GM18499 (cell line): ENCODE measurements around the gene FYN.
"Not testable (repeated sequence)": the region's sequence is repeated elsewhere in the genome, so short reads cannot be mapped to it uniquely, and the experiment has no call there.

ENCODE experiments used
- ATAC-seq: cut with Tn5 transposase; IDR thresholded peaks from one replicate; pipeline ENCODE4 v1.9.1; 2021; ENCODE audit warnings: moderate number of reproducible peaks; ENCODE audit not compliant: insufficient read depth, unreplicated experiment

The FYN gene

DNA sequence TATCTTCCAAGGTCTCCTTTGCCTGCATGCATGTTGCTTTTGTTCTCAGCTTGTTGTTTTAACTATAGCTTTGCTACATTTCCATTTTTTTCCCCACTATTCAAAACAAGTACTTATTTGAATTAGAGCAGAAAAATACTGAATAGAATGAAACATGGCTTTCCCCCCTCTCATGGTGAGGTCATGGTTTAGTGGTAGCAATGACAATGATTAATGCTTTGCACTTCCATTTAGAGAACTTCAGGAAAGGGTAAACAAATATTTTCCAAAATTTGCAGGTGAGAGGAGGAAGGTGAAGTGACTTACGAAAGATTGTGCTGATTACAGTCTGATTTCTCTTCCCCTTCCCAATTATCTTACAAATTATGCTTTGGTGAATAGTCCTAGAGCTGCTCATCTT lies 219.8 kb downstream of the FYN start:
- ATAC-seq = no peak

DNA sequence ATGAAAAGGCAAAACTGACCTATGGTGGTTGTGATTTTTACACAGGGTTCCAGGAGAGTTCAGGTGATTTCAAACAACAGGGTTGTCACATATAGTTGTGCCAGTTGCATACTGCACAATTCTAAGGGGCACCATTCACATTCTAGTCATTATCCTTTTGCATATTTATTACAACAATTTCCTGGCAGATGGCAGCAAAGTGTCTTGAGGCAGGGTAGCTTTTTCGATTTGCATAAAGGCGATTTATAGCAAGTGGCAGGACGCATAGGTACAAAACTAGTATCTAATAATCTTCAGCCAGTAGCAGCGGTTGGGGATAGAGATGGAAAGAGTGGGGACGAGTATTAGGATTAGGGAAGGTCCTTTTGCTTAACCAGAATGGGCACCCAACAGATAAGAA lies 221.1 kb downstream of the FYN start:
- ATAC-seq = no peak

DNA sequence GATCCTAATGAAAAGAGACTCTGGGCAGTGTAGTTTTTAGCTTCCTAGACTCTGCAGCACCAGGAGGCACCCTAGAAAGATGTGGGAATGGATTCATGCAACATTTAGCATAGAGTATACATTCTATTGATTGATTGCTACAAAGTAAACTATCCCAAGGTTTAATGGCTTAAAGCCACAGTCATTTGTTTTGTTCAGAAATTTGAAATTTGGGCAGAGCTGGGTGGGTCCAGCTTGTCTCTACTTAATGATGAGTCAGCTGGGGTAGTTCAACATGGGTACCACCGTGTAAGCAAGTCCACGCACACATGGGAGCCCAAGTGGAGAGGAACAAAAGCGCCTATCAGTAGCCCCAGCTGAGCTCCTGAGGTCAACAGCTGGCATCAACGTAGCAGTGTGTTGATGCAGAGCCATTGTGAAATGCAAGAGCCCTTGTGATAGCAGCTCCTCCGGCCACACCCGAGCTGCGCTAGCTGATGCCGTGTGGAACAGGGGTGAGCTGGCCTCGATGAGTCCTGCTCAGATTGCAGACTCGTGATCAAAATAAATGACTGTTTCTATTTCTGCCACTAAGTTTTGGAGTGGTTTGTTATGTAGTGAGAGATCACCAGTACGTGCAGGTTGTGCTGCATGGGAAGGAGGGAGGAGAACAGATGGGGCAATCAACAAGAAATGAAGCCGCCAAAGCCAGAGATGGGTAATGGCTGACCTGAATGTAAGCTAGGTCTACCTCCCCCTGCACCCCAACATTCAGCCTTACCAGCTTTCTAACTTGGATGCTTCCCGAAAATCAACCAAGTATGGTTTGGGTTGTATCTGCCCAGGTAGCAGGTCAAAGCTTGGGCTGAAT lies 221.8 kb downstream of the FYN start:
- ATAC-seq = no peak

DNA sequence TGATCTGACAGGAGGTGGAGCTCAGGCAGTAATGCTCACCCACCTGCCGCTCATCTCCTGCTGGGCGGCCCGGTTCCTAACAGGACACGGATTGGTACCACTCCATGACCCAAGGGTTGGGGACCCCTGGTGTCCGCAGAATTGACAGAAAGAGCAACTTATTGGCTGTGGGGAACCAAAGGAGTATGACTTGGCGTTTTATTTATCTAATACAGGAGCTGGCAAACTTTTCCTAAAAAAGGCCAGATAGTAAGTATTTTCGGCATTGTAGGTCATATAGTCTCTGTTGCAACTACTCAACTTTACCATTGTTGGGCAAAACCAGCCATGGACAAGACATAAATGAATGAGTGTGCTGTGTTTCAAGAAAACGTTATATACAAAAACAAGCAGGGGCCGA lies 223.2 kb downstream of the FYN start:
- no peak for ATAC-seq

DNA sequence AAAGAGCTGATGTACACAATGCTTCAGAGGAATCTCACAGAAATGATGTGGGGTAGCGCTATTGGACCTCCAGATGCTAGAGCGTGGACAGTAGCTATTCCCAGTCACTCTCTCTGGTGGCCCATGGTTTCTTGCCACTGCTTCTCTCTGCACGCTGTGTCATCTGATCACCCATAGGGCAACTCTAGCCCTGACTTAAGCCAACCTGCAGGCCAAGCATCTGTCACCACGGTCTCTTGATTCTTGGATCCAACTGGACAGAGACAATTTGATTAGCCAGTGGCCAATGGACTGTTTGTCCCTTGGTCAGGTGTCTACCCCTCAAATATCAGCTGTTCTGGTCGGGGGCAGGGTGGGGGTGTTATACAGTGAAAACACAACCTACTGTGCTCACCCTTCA lies 225.2 kb downstream of the FYN start:
- no peak for ATAC-seq

DNA sequence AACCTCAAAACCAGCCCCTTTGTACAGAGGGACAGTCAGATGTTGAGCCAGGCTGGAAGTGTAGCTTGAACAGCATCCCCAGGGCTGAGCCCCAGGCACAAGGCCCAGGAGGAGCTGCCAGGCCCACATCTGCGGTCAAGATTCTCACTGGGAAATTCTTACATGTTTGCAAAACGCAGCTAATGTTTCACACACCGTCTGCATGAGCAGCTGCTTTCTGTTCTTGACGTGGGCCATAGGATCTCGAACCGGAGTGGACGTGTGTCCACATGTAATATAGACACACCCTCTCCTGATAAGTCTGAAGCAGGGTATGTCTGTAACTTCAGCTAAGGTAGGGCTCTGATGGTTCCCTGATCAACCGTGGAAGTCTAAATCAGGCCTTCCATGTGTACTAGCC lies 226.3 kb downstream of the FYN start:
- ATAC-seq = no peak

DNA sequence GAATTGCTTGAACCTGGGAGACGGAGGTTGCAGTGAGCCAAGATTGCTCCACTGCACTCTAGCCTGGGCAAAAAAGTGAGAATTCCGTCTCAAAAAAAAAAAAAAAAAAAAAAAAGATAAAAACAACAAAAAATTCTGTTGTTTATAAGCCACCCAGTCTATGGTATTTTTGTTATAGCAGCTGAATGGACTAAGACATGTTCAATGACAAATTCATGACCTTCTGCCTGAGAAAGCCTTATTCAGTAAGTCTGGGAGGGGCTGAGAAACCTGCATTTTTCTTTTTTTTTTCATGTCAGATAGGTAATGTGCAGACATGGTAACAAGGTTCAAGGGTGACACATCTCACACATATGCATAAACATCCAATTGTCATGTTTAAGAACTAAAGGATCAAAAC lies 227.2 kb downstream of the FYN start:
- ATAC-seq = no peak

DNA sequence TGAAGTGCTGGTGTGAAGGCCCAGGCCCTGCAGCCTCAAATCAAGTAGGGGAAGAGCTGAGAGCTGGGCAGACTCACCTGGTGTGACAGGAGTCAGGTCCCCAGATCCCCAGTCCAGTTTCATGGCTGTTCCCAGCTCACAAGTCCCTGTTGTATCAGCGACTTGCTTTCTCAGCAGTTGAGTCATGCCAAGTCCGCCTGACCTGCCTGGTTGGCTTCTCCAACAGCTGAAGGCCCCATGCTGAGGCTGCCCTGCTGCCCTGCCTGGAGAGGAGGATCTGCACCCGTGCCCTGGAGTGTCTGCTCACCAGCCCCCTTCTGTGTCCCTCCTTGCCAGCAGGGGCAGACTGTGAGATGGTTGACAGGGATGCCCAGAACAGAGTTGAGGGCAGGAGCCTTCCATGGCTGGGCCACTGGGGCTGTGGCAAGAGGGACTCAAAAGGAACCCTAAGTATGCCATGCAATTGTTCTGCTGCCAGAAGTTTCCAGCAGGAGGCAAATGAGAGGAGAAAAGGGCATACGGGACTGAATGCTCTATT lies 228.3 kb downstream of the FYN start:
- no peak for ATAC-seq

DNA sequence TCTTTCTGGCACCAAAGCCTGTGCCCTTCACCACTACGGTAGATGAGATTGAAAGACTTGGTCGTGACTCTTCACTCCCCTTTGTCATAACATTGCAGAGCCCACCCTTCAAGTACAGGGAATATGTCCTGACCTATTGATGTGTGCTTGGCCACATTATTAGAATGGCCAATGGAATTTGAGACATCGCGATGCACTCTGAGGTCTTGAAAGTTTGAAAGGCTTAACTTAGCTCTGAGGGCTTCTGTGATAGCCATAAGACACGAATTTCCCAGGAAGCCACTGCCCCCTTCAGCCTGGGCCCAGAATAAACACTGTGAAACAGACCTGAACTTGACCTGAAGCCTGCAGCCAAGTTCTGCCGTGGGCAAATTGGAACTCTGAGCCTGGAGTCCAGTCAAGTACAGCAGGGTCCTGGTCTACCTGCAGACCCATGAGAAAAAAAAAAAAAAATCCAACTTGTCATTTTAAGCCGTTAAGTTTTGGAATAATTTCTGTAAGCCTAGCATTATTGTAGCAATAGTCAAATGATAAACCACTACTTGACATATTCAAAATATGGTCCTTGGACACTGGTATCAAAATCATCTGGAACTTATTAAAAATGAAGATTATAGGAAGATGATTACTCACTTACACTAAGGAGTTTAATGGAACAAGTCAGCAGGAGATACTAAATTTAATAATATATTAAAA lies 230.6 kb downstream of the FYN start:
- no peak for ATAC-seq

DNA sequence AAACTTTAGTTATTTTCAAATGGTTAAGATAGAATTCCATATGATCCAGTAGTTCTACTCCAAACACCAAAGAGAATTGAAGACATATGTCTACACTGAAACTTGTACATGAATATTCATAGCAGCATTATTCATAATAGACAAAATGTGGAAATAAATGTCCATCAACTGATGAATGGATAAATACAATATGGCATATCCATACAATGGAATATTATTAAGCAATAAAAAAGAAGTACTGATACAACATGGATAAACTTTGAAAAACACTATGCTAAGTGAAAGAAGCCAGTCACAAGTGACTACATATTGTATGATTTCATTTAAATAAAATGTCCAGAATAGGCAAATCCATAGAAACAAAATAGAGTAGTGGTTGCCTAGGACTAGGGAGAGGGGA lies 234.0 kb downstream of the FYN start:
- no peak for ATAC-seq

DNA sequence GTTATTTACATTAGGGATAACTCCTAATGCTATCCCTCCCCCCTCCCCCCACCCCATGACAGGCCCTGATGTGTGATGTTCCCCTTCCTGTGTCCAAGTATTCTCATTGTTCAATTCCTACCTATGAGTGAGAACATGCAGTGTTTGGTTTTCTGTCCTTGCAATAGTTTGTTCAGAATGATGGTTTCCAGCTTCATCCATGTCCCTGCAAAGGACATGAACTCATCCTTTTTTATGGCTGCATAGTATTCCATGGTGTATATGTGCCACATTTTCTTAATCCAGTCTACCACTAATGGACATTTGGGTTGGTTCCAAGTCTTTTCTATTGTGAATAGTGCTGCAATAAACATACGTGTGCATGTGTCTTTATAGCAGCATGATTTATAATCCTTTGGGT lies 238.3 kb downstream of the FYN start:
- ATAC-seq = not testable (repeated sequence)

DNA sequence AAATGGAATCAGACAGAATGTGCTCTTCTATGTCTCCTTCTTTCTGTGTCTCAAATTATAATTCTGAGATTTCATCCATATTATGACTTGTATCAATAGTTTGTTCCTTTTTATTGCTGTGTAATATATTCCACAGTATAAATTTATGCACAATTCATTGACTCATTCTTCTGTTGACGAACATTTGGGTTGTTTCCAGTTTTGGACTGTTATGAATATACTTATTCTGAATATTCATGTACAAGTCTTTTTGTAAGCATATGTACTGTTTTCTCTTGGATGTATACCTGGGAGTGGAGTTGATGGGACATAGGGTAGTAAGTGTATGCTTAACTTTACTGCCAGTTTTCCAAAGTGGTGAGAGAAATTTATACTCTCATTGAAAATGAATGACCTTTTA lies 239.4 kb downstream of the FYN start:
- ATAC-seq = no peak

DNA sequence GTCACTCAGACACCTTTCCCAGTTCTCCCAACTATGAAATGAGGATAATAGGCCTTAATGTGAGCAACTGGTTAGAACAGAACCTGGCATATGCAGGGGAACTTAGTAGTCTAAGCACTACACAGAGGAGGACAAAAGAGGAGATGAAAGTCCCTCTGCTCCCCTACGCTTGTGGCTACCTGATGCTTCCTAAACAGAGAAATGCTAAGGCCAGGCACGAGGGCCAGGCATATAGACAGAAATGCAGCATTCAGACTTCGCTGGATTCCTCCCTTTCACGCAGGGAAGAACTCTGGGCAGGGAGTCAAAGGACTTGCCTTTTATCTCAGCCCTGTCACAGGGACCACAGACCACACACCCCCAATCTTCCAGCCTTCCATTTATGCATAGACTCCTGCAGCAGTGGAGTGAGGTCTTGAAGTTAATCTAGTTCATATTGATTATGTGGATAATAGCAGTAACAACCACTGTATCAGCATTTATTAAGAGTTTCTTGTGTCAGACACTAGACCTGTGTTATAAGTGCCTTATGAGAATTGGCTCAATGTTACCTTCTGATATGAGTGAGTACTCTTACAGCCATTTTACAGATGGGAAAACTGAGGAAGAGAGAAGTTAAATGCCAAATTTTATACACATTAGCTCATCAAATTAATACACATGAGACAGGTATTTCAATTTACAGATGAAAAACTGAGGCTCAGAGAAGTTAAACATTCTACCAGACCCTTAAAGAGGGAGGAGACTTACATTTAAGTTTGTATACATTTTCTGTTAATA lies 240.6 kb downstream of the FYN start:
- ATAC-seq = no peak

DNA sequence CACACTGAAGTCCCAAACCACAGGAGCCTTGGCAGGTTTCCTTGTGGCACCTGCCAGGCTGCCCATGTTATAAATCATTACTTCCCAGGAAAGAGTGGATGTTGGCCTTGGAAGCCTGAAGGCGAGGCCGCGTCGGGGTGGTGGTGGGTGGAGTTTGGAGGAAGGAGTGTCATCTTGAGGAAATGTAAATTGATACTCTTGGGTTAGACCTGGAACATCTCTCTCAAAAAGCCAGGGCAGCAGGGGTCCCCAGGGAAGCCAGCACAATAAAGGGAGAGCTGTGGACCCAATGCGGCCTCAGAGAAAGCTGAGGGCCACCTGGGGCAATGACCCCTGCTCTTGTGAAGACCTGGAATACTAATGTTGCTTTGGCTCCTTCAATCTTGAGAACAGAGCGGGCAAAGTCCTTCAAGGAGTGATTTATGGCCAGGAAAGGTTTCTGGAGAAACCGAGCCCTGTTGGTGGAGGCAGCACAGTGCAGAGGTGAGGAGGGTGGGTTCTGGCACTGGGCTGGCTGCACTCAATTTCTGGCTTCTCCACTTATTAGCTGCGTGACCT lies 241.3 kb downstream of the FYN start:
- ATAC-seq = no peak

DNA sequence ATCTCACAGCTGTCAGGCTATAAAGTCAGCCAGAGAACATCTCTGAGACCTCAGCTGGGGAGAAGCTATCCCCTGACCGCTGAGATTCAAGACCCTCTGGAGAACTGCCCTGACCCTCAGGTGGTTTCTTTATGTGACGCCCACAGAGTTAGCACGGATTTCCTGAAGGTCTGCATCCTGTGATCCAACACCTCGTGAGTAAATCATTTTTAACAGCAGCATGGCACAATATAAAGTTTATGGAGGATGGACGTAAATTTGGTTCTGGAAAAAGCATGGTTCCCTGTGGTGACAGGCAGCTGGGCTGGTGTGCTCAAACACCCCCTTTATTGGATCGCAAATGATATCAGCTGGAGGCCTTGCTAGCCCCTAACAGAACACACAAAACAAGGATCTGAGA lies 242.2 kb downstream of the FYN start:
- ATAC-seq = no peak

DNA sequence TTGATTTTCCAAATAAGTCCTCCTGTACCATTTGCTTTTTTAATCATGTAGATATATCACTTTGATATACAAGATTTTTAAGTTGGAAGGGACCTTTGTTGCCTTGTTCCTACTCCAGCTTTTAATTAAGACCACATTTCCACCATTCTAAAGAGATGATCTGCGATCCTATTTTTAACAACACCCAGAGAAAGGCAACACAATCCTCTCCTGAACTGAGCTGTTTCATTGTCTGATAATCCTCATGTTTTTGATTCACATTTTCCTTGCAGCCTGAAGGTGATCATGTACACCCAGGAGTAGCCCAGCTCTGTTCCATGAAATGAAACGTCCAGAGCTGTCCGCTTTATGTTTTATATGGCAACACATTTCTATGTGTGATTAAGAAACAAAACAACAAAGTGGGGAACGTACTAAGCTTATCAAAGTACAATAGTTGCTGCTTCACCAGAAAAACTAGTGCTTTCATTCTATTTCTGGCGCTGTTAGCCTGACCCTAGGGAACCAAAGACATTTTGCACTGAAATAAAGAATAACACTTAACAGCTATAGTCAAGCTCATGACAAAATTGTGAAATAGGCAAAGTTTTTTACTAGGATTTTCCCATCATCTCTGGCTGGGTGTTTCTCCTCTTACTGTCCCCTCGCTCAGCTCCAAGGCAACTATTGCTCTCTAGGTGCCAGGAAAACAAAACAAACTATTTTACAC lies 245.0 kb downstream of the FYN start:
- ATAC-seq = no peak

DNA sequence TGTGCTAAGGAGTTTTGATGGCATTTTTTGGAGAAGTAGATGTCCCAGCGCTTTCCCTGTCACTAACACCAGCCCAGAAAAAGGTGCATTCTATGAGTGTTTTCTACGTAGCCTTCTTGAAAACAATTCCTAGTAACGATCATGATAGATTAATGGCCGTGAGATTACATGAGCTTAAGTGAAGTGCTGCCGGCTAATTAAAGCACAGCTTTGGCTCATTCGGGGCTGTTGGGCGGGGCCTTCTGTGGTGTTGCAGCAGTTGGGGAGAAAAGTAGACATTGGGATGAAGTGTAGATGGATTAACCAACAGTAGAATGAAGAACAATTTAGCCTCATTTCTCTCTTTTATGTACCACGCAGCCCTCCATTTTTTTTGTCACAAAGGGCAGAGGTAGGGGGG lies 246.8 kb downstream of the FYN start:
- ATAC-seq = no peak

DNA sequence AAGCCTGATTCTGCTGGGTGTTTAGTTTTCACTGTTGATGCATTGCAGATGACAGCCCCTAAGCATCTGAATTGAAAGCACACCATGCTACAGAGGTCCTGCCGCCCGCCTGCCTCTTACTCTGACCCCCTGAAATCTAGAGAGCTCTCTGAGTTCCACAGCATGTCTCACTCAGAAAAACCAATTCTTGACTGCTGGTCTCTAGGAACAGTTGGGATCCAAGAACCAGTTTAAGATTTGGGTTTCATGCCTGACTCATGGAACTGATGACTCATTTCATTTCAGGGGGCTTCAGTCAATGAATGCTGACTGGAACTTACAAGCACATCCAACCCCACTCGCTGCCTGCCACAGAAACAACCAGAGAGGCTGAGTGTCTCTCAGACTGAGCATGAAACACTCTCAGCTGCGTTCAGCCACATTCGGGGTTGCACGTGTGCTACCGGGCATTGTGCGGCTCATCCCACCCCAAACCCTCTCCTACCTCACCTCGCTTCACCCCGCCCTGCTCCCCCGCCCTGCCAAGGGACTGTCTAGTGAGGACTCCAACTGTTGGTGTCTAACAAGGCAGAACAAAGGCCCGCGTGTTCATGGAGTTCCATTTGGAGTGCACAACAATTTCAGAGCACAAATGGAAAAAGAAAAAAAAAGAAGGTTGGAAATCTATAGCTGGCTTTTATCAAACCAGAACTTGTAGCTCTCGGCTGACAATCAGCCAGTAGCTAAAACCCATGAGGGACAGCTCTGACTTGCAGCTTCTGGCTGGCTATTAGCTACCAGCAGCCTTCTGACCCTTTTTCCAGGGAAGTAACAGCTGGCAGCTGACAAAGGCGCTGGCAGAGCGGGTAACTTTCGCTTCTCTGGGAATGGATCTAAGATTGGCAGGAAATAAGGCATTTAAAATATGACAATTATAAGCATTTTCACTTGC lies 247.5 kb downstream of the FYN start:
- no peak for ATAC-seq

DNA sequence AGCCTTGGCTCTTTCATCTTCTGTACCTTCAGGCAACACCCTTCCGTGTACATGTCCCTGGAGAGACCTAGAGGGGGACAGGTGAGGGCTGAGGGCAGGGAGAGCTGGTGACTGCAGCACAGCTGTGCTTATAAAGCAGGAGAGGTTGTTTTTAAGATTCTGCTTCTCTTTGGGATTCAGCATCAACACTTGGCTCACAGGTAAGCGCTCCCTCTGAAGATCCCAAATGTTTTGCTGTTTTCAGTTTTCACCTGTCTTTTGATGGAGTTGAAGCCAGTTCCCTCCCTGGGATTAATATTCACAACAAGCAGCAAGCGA lies 248.2 kb downstream of the FYN start:
- ATAC-seq = no peak
